K562 (cell line): Measurements from ENCODE around the gene ZFPM1. TPM values are rescaled to one million over a fixed set of nuclear protein-coding genes. Genes with fewer than 3 reads are reported as not detected.
A peak's percentile ranks its signal among the peaks of the same experiment; 100 is the strongest.

Source experiments
- FOXJ3 ChIP-seq: sonication (generic); formaldehyde crosslinking; IDR thresholded peaks from 2 replicates; pipeline ENCODE4 v1.4.0; 2020; ENCODE audit warnings: mild to moderate bottlenecking, missing genetic modification reagents
- FOXK2 ChIP-seq, 2 experiments: fragments of 450-650 bp; IDR thresholded peaks in 1 of 2; conservative IDR thresholded peaks in 1 of 2; 2 replicates each; pipeline ENCODE4 v1.6.1; 2016; ENCODE audit warnings: low read depth in 2 of 2, mild to moderate bottlenecking in 1 of 2
- RHOXF2B ChIP-seq: fragments of 250-450 bp; sonication (Bioruptor Pico); conservative IDR thresholded peaks from 2 replicates; pipeline ENCODE4 v1.5.1; 2021
- SRF ChIP-seq, 2 experiments: fragments of 250-450, 450-650 bp in 1 of 2; sonication (Bioruptor Pico) in 1 of 2; sonication (generic) in 1 of 2; formaldehyde crosslinking; IDR thresholded peaks; 2 replicates each; pipeline versions ENCODE4 v1.5.0 to v1.5.1; 2020 to 2022; ENCODE audit warnings: mild to moderate bottlenecking in 1 of 2, missing genetic modification reagents in 1 of 2
- TCF7 ChIP-seq: sonication (generic); IDR thresholded peaks from 2 replicates; pipeline ENCODE4 v1.6.1; 2016; ENCODE audit warnings: antibody characterized with exemption, borderline replicate concordance
- polyA plus RNA-seq, 8 experiments: library from polyadenylated mRNA; depleted of rRNA in 4 of 8; stranded (reverse) in 5 of 8; unstranded in 3 of 8; fragments of >200 nt; fragmentation: Nextera tagmentation in 2 of 8; fragmentation: Illumina TruSeq in 1 of 8; extraction: Ambion mirVana in 2 of 8; extraction: Trizol in 1 of 8; gene quantifications; 2 replicates each; pipeline versions ENCODE4 v1.2.1 to v1.2.3, GENCODE V29; 2011 to 2014; ENCODE audit warnings: inconsistent platforms in 1 of 8, missing spikeins in 1 of 8
- total RNA-seq, 7 experiments: library from RNA; depleted of rRNA in 6 of 7; stranded (reverse); fragments of >200 nt in 6 of 7; fragmentation: Illumina TruSeq in 2 of 7; extraction: Trizol in 2 of 7; gene quantifications; 2 replicates each; pipeline versions ENCODE4 v1.2.1 to v1.2.3, GENCODE V29; 2011 to 2021; ENCODE audit warnings: low replicate concordance in 1 of 7
- TF ChIP-seq, protein P1 (sequence below): fragments of 450-650 bp; formaldehyde crosslinking; IDR thresholded peaks from 2 replicates; pipeline ENCODE4 v1.4.0; 2020; ENCODE audit warnings: mild to moderate bottlenecking, mixed read lengths
- TF ChIP-seq, protein P2 (sequence below): fragments of 450-650 bp; conservative IDR thresholded peaks from 2 replicates; pipeline ENCODE4 v1.6.1; 2016; ENCODE audit warnings: missing genetic modification characterization, low read depth, mild to moderate bottlenecking, missing compliant biosample characterization, moderate library complexity
- TF ChIP-seq, protein P3 (sequence below): fragments of 200-600 bp; sonication (generic); IDR thresholded peaks from one replicate; pipeline ENCODE4 v1.6.1; 2012; ENCODE audit warnings: mild to moderate bottlenecking, low read depth, low read length, inconsistent platforms
- TF ChIP-seq, protein P4 (sequence below): sonication (generic); formaldehyde crosslinking; IDR thresholded peaks from 2 replicates; pipeline ENCODE4 v1.8.1; 2023; ENCODE audit warnings: mild to moderate bottlenecking, missing genetic modification reagents

Gene ZFPM1
- total and polyA plus RNA-seq, 9 of the 15 experiments (the other 6 are each of a cell fraction or from before 2014, with no cell fraction given): 0.03 to 35.9 (median 1.4) TPM

GRCh38 chr16:88452482-88453216 lies 431 bp upstream of the ZFPM1 start (continued):
- TF ChIP-seq, protein P1, sequence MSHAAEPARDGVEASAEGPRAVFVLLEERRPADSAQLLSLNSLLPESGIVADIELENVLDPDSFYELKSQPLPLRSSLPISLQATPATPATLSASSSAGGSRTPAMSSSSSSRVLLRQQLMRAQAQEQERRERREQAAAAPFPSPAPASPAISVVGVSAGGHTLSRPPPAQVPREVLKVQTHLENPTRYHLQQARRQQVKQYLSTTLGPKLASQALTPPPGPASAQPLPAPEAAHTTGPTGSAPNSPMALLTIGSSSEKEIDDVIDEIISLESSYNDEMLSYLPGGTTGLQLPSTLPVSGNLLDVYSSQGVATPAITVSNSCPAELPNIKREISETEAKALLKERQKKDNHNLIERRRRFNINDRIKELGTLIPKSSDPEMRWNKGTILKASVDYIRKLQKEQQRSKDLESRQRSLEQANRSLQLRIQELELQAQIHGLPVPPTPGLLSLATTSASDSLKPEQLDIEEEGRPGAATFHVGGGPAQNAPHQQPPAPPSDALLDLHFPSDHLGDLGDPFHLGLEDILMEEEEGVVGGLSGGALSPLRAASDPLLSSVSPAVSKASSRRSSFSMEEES (CRISPR knock-in tag): no peak
- no peak for TF ChIP-seq SRF (CRISPR knock-in tag; IDR thresholded peaks at IDR 0.05)
- TF ChIP-seq, protein P2, sequence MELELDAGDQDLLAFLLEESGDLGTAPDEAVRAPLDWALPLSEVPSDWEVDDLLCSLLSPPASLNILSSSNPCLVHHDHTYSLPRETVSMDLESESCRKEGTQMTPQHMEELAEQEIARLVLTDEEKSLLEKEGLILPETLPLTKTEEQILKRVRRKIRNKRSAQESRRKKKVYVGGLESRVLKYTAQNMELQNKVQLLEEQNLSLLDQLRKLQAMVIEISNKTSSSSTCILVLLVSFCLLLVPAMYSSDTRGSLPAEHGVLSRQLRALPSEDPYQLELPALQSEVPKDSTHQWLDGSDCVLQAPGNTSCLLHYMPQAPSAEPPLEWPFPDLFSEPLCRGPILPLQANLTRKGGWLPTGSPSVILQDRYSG (tag): no peak
- TF ChIP-seq FOXK2 (conservative IDR thresholded peaks at IDR 0.05 in 1 of 2, IDR thresholded peaks at IDR 0.05 in 1 of 2; ENCODE audit: low read depth in 2 of 2): peak; percentile 63; a peak in 2 of 4 replicates
- TF ChIP-seq, protein P3, sequence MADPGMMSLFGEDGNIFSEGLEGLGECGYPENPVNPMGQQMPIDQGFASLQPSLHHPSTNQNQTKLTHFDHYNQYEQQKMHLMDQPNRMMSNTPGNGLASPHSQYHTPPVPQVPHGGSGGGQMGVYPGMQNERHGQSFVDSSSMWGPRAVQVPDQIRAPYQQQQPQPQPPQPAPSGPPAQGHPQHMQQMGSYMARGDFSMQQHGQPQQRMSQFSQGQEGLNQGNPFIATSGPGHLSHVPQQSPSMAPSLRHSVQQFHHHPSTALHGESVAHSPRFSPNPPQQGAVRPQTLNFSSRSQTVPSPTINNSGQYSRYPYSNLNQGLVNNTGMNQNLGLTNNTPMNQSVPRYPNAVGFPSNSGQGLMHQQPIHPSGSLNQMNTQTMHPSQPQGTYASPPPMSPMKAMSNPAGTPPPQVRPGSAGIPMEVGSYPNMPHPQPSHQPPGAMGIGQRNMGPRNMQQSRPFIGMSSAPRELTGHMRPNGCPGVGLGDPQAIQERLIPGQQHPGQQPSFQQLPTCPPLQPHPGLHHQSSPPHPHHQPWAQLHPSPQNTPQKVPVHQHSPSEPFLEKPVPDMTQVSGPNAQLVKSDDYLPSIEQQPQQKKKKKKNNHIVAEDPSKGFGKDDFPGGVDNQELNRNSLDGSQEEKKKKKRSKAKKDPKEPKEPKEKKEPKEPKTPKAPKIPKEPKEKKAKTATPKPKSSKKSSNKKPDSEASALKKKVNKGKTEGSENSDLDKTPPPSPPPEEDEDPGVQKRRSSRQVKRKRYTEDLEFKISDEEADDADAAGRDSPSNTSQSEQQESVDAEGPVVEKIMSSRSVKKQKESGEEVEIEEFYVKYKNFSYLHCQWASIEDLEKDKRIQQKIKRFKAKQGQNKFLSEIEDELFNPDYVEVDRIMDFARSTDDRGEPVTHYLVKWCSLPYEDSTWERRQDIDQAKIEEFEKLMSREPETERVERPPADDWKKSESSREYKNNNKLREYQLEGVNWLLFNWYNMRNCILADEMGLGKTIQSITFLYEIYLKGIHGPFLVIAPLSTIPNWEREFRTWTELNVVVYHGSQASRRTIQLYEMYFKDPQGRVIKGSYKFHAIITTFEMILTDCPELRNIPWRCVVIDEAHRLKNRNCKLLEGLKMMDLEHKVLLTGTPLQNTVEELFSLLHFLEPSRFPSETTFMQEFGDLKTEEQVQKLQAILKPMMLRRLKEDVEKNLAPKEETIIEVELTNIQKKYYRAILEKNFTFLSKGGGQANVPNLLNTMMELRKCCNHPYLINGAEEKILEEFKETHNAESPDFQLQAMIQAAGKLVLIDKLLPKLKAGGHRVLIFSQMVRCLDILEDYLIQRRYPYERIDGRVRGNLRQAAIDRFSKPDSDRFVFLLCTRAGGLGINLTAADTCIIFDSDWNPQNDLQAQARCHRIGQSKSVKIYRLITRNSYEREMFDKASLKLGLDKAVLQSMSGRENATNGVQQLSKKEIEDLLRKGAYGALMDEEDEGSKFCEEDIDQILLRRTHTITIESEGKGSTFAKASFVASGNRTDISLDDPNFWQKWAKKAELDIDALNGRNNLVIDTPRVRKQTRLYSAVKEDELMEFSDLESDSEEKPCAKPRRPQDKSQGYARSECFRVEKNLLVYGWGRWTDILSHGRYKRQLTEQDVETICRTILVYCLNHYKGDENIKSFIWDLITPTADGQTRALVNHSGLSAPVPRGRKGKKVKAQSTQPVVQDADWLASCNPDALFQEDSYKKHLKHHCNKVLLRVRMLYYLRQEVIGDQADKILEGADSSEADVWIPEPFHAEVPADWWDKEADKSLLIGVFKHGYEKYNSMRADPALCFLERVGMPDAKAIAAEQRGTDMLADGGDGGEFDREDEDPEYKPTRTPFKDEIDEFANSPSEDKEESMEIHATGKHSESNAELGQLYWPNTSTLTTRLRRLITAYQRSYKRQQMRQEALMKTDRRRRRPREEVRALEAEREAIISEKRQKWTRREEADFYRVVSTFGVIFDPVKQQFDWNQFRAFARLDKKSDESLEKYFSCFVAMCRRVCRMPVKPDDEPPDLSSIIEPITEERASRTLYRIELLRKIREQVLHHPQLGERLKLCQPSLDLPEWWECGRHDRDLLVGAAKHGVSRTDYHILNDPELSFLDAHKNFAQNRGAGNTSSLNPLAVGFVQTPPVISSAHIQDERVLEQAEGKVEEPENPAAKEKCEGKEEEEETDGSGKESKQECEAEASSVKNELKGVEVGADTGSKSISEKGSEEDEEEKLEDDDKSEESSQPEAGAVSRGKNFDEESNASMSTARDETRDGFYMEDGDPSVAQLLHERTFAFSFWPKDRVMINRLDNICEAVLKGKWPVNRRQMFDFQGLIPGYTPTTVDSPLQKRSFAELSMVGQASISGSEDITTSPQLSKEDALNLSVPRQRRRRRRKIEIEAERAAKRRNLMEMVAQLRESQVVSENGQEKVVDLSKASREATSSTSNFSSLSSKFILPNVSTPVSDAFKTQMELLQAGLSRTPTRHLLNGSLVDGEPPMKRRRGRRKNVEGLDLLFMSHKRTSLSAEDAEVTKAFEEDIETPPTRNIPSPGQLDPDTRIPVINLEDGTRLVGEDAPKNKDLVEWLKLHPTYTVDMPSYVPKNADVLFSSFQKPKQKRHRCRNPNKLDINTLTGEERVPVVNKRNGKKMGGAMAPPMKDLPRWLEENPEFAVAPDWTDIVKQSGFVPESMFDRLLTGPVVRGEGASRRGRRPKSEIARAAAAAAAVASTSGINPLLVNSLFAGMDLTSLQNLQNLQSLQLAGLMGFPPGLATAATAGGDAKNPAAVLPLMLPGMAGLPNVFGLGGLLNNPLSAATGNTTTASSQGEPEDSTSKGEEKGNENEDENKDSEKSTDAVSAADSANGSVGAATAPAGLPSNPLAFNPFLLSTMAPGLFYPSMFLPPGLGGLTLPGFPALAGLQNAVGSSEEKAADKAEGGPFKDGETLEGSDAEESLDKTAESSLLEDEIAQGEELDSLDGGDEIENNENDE: no peak
- TF ChIP-seq FOXJ3 (CRISPR knock-in tag): no peak
- TF ChIP-seq TCF7: no peak
- TF ChIP-seq, protein P4, sequence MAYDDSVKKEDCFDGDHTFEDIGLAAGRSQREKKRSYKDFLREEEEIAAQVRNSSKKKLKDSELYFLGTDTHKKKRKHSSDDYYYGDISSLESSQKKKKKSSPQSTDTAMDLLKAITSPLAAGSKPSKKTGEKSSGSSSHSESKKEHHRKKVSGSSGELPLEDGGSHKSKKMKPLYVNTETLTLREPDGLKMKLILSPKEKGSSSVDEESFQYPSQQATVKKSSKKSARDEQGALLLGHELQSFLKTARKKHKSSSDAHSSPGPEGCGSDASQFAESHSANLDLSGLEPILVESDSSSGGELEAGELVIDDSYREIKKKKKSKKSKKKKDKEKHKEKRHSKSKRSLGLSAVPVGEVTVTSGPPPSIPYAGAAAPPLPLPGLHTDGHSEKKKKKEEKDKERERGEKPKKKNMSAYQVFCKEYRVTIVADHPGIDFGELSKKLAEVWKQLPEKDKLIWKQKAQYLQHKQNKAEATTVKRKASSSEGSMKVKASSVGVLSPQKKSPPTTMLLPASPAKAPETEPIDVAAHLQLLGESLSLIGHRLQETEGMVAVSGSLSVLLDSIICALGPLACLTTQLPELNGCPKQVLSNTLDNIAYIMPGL (CRISPR knock-in tag): 0 out of 2 replicates have a peak, but pooled peaks have one; percentile 66
- no peak for TF ChIP-seq RHOXF2B (CRISPR knock-in tag)
